ENCODE data around the gene S100A1.
"Not testable (repeated sequence)": the region's sequence is repeated elsewhere in the genome, so short reads cannot be mapped to it uniquely, and the experiment has no call there.

The S100A1 gene

GRCh38 chr1:153631047-153632022 is 3.1 kb downstream of the S100A1 start:
- no peak for DNase-seq (ENCODE audit: low spot score)

- peak; percentile 58 for DNase-seq (ENCODE audit: low spot score)
Measured at GRCh38 chr1:153633161-153633753, 5.0 kb downstream of the S100A1 start.

DNA sequence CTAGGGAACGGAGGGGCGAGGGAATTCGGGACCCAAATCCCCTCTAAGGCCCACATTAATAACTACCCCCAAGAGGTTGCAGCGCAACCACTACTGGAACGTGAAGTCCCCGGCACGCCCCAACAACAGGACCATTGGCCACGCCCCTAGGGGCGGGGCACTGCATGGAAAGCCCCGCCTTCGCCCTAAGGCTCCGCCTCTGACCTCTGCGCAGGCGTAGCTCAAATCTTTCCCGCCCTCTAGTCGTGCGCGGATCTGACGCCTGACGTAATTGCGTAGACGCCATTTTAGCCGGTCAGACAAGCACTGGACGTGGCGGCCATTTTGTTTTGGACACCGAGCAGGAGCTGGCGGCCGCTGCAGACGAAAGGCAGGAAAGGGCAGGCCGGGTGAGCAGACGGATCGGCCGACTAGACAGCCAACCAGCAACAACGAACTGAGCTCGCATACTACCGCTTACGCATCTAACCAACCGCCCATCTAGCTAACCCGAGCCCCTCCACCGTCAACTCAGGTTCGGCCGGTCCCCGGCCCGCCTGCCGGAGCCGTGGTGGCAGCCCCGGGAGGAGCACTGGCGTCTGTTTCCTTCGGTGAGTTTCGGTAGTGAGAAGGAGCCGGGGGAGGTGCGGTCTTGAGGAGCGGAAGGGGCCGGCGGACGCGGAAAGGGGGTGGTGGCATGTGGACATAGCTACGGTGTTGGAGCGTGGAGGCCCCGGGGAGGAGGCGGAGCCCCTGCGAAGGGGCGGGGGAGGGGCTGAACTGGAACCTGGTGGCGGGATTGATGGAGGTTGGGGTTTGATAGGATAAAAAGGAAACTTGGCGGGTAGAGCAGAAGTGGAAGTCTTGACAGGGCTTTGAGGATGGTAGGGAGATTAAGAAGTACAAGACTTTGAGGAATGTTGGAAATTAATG is 5.8 kb downstream of the S100A1 start, which contains the start of gene CHTOP:
Gene CHTOP (plus strand): TSS at position 313 of the 912 bp plus-strand sequence. CDS start 2,523 bp downstream, outside the sequence.
- peak; percentile 97 for DNase-seq (ENCODE audit: low spot score)

DNA sequence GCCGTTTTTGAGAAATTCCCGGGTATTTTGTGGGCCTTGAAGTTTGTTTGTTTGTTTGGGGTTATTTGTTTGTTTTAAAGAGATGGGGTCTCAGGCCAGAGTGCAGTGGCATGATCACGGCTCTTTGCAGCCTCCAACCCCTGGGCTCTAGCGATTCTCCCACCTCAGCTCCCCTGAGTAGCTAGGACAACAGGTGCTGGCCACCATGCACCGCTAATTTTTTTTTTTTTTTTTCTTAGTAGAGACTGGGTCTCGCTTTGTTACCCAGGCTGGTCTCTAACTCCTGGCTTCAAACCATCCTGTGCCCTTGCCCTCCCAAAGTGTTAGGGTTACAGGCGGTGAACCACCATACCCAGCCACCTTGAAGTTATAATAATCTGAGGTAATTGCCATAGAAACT is 7.6 kb downstream of the S100A1 start:
- no peak for DNase-seq (ENCODE audit: low spot score)

- DNase-seq (ENCODE audit: low spot score): no peak
Measured at GRCh38 chr1:153636312-153636711, 8.1 kb downstream of the S100A1 start.

GRCh38 chr1:153638261-153638660 is 10.0 kb downstream of the S100A1 start:
- DNase-seq (ENCODE audit: low spot score): no peak

DNA sequence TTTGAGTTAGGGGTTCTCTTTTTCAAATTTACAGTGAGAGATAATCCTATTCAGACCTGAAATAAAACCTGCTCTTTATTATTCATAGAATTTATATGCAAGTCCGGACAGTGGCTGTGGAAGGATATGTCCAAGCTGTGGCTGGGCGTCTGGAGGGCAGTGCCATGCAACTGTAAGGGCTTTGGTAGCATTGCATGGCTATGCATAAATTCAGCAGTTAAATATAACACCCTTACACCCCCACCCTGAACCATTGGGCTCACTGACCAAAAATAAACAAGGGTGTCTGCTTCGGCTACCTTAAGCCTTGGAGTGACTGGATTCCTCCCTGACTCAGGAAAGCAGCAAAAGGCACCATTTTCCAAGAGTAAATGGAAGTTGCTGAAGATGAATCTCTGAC is 11.0 kb downstream of the S100A1 start:
- no peak for DNase-seq (ENCODE audit: low spot score)

GRCh38 chr1:153640213-153640612 is 12.0 kb downstream of the S100A1 start:
- DNase-seq (ENCODE audit: low spot score): not testable (repeated sequence)

DNA sequence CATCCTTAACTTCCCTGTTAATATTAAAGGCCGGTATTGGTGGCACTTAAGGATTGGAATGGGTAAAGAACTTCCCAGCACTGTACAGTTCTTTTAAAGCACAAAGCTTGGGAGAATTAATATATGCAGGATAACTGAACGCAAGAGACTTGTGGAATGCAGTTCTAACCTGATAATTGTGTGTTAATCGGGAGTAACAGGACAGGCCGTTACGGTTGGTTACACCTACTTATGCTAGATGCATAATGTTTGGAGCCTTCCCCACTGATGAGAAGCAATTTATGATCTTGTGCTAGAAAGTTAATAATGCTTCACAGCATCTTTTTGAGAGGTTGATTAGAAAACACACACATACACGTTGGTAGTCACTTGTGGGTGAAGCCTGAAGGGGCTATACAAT is 12.6 kb downstream of the S100A1 start:
- no peak for DNase-seq (ENCODE audit: low spot score)

DNA sequence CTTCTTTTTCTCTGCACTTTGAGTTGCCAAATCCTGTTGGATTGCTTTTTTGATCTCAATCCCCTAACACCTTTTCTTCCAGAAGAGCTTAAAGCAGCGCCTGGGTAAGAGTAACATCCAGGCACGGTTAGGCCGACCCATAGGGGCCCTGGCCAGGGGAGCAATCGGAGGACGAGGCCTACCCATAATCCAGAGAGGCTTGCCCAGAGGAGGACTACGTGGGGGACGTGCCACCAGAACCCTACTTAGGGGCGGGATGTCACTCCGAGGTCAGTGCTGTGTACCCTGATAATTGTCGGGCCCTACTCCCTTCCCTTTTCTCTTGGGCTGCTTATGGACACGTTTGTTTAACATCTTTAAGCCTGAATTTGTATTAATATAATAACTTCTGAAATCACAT is 13.9 kb downstream of the S100A1 start:
- DNase-seq (ENCODE audit: low spot score): no peak

- no peak for DNase-seq (ENCODE audit: low spot score)
Measured at GRCh38 chr1:153643100-153643499, 14.9 kb downstream of the S100A1 start.

GRCh38 chr1:153643816-153644215 is 15.6 kb downstream of the S100A1 start:
- DNase-seq (ENCODE audit: low spot score): no peak

GRCh38 chr1:153646672-153647345 is 18.6 kb downstream of the S100A1 start:
- DNase-seq (ENCODE audit: low spot score): no peak

- DNase-seq (ENCODE audit: low spot score): no peak
Measured at GRCh38 chr1:153647346-153647714, 19.1 kb downstream of the S100A1 start.

DNA sequence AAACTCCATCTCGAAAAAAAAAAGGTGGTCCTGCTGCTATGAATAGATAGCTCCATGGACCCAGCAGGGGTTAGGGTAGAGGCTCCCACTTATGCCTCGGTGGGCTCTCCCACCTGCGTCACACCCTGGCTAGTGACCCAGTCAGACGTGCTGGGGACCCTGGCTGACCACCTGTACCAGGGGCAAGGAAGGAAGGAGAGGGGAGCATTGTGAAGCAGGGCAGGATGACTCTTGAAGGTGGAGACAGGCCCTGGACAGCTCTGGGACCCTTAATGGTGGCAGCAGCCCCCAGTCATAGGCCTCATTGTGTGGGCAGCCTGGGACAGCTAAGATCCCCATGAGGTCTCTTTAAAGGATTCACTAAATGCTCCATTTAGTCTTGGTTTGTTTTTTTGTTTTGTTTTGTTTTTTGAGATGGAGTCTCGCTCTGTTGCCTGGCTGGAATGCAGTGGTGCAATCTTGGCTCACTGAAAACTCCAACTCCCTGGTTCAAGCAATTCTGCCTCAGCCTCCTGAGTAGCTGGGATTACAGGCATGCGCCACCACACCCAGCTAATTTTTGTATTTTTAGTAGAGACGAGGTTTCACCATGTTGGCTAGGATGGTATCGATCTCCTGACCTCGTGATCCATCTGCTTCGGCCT is 19.9 kb downstream of the S100A1 start:
- no peak for DNase-seq (ENCODE audit: low spot score)

DNA sequence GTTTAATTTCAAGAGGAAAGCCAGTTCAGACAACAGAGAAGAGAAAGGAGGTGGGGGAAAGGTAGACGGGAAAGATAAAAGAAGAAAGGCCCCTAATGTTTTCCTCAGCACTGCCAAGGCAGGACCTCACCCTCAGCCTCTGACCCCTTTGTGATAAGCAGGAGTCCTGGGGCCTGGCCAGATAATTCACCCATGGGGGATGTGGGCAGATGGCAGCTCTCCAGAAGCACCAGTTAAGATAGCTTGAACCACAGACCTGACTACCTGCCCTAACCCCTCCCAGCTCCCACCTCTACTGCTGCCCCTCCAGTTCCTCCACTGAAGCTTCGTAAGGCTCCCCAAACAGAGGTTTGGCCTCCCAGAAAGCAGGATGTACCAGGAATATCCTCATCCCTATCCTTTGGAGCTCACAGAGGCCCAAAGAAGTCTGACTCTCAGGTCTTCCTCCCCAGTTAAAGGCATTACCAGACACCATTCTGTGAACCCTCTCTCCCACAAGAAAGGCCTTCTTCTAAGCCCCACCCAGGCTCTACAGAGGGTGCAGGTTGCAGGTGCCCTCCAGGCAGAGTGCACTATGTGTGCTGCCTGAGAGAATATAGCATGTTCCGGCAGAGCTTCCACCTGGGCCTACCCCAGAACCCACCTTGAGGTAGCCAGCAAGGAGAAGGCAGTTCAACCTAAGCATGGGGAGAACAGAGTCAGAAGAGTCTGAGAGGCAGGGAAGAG is 21.1 kb downstream of the S100A1 start:
- DNase-seq (ENCODE audit: low spot score): no peak

- DNase-seq (ENCODE audit: low spot score): no peak
Measured at GRCh38 chr1:153649863-153650235, 21.6 kb downstream of the S100A1 start.

GRCh38 chr1:153651771-153652170 is 23.5 kb downstream of the S100A1 start:
- DNase-seq (ENCODE audit: low spot score): no peak

DNA sequence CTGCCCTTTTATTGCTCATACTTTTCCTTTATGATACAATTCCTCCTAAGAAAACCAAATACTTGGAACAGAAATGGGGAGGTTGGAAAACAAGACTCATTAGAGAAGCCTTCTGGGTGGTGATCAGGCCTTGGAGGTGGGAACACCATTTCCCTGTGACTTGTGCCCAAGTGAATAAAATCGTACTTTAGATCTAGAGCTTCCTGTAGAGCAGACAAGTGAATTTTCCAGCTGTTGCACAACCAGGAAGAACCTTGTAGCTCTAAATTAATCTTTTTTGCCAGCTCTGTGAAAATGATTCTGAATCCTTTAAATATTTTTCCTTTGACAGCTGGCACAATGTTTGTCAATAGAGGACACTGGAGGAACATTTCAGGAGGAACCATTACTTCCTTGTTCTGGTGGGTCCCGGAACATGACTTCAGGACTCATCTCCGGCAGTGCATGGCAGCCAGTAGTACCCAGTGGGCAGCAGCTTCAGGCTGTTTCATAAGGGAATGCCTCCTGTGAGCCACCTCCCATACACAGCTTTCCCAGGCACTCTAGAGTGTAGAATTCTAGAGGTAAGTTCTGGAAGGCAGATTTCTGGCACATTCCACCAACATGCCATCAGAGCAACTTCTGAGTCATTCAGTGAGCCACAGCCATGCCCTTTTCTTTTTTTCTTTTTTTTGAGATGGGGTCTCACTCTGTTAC is 24.7 kb downstream of the S100A1 start:
- DNase-seq (ENCODE audit: low spot score): peak; percentile 44

GRCh38 chr1:153655333-153655732 is 27.1 kb downstream of the S100A1 start:
- DNase-seq (ENCODE audit: low spot score): no peak
